HG02571 (cell line): ENCODE results near the gene BTBD2.

ENCODE experiments used
- ATAC-seq: cut with Tn5 transposase; IDR thresholded peaks from one replicate; pipeline ENCODE4 v1.9.1; 2021; ENCODE audit warnings: mild to moderate bottlenecking, moderate library complexity; ENCODE audit not compliant: unreplicated experiment

Gene BTBD2

GRCh38 chr19:2015608-2015950 is at the start of gene BTBD2:
Gene BTBD2, minus strand, starts transcription at chr19:2015714. Its CDS starts 11 bp downstream, at chr19:2015703.
- ATAC-seq = no peak

DNA sequence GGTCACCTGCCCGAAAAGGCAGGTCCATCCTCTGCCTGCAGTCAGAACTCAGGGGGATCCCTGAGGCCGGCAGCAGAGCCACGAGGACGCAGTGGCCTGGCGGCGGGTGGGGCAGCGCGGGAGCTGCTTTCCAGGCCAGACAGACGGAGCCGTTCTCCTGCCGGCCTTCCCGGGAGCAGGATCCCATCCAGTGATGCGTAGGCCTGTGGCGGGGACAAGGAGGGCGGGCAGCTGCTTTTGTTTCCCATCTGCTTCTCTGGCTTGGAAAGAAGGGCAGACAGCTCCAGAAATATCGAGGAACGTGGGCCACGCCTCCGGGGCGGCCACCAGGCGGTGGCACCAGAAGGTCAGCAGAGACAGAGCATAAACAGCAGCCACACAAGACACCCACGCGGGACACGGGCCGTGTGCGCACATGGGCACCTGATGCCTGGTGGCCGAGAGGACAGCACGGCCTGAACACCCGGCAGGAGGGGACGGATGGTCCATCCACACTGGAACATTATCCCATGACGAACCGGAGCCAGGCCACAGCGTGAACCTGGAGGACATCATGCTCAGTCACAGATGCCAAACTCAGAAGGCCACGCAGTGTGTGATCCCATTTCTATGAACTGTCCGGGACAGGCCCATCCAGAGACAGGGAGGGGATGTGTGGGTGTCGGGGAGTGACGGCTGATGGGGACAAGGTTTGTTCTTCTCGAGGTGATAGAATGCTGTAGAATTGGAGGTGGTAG is 49.4 kb upstream of the BTBD2 start:
- ATAC-seq = no peak

- no peak for ATAC-seq
Observed at GRCh38 chr19:2064395-2064787, 48.9 kb upstream of the BTBD2 start.

DNA sequence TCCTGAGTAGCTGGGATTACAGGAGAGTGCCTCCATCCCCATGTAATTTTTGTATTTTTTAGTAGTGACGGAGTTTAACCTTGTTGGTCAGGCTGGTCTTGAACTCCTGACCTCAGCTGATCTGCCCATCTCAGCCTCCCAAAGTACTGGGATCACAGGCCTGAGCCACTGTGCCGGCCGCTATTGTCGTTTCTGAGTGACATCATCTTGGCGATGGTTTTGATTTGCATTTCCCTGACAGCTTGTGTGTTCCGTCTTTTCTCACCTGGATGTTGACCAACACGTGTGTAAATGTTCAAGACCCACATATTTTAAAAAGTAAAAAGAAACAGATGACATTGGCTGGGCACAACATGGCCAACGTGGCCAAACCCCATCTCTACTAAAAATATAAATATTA is 48.3 kb upstream of the BTBD2 start:
- no peak for ATAC-seq

GRCh38 chr19:2062770-2063169 is 47.3 kb upstream of the BTBD2 start:
- no peak for ATAC-seq

DNA sequence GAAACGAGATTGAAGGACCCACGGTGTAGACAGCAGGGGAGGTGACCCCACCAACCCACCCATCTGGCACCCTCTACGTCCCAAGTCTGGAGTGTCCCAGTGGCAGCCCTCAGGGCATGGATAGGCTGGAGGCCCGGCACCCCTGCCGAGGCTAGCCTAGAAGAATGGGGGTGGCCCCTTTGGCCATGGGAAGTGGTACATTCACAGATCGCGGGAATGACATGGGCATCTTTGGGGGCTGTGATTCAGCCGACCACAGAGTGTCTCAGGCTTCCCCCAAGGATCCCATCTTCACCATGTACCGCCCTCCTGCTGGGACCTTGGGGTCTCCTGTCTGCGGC is 46.8 kb upstream of the BTBD2 start:
- no peak for ATAC-seq

DNA sequence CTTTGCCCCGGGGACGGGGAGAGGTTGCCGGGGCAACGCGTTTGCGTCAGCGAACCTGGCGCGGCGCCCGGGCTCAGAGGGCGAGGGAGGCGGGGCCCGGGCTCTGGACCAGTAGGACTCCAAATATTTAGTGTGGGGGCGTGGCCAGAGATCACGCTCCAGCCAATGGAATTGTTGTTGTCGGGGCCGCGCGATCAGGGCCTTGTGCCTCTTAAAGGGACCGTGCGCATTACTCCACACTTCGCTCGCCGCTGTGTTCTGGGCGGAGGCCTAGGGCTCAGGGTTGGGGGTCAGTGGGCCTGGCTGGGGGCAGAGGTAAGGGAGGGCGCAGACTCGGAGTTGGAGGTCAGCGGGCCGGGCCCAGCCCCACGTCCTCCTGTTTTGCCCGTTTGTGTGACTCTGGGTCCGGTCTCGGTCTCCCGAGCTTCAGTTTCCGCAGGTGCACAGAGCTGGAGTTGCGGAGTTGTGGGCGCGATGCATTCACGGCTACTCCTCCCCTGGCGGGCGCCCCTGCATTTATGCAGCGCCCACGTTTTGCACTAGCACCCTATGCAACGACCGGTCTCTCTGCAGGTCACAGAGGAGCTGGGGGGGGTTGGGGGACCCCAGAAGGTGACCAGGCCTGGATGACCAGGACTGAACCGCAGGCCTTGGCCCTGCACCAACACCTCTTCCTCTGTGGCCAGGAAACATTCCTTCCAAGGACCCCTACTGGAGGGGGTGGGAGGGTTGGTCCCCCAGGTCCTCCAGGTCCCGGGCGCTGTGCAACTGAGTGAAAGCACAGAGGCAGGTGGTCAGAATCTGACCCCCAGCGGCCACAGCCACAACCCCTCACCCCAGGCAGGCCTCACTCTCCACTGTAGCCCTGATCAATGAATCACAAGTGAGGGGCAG is 46.2 kb upstream of the BTBD2 start:
- ATAC-seq = peak; percentile 73

GRCh38 chr19:2060884-2061494 is 45.5 kb upstream of the BTBD2 start:
- ATAC-seq = peak; percentile 19

- ATAC-seq = no peak
Observed at GRCh38 chr19:2059422-2060201, 44.1 kb upstream of the BTBD2 start.

- ATAC-seq = no peak
Observed at GRCh38 chr19:2058570-2059421, 43.3 kb upstream of the BTBD2 start.

- ATAC-seq = no peak
Observed at GRCh38 chr19:2057484-2058469, 42.3 kb upstream of the BTBD2 start.

GRCh38 chr19:2056837-2057192 is 41.3 kb upstream of the BTBD2 start:
- no peak for ATAC-seq

DNA sequence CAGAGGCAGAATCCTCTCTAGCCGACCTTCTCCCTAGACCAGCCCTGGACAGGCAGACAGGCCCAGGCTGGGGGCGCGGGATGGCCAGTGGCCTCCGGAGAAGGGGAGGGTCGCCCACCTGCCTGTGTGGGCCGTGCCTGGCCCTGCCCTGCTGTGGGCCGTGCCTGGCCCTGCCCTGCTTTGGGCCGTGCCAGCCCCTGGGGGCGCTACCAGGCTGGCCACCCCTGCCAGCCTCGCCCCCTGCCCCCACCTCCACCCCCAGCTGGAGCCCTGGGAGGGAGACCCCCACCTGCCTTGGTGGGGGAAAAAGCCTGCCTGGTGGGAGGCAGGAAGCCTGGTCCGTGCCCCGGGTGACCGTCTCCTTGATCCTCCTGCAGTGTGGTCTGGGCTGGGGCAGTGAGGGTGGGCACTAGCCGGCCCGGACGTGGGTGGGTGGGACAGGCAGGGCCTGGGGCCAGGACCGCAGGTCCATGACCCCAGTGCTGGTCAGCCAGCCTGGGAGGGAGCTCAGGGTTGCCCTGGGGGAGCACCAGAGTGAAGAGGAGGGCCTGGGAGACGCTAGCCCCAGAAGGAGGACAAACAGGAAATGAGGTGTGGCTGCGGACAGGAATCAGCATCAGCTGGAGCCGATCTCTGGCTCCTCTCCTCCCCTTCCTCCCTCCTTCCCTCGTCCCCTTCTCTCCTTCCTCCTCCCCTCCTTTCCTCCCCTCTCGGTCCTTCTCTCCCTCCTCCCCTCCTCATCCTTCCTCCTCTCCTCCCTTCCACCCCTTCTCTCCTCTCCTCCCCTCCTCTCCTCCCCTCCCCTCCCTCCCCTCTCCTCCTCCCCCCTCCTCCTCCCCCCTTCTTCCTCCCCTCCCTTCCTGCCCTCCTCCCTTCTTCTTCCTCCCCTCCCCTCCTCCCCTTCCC is 40.7 kb upstream of the BTBD2 start:
- ATAC-seq = no peak

- no peak for ATAC-seq
Observed at GRCh38 chr19:2054763-2055162, 39.2 kb upstream of the BTBD2 start.

DNA sequence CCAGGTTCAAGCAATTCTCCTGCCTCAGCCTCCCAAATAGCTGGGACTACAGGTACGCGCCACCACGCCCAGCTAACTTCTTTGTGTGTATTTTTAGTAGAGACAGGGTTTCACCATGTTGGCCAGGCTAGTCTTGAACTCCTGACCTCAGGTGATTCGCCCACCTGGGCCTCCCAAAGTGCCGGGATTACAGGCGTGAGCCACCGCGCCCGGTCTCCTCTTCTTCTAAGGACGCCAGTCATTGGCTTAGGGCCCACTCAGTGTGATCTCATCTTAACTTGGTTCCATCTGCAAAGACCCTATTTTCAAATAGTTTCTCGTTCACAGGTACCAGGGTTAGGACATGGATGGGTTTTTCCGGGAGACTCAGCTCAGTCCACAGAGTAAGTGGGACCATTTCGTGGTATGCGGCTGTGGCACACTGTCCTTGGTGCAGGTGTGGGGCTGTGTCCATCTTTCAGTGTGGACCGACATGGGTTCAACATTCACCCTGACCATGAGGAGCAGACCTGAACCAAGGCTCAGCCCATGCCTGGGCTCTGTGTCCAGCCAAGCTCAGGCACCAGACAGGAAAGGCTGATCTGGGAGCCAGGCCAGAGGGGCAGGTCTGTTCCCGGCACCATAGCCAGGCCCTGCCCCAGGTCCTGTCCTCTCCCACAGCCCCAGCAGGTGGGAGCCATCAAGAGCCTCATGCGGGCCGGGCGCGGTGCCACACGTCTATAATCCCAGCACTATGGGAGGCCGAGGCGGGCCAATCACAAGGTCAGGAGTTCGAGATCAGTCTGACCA is 38.3 kb upstream of the BTBD2 start:
- no peak for ATAC-seq

DNA sequence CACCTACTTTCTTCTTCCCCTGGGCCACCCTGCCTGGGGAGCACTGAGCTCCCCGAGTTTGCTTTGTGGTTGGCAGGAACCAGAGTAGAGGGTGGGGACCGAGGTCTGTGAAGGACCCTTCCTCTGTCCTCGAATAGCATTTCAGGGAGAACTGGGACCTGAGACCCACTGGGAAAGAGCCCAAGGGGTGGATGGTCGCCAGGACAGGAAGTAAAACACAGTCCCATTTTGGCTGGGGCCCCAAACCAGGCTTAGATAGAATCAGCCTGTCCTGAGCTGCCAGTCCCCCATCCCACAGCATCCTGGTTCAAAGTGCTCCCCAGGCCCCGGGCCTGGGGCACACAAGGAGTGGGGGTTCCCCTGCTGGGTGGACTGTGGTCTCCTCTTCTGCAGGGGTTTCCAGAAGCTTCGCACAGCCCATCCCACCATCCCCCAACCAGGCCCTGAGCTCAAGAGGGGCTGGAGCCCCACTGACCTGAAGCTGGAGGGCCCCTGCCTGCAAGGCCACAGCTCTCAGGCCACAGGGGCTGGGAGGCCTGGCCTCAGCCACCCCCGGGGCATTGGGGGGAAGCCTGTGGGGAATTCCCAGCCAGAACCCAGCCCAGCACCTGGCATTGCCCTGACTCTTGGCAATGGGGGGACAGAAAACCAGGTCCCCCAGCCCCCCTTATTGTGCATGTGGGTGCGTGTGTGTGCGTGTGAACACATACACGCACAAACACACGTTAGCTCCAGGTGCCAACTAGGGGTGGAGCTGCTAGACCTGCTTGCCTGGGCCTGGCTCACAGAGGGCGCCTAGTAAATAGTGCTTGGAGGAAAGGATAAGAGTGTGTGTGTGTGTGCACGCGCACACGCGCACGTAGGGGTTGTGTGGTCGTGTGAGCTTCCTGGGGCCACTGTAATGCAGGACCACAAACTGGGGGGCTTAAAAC is 36.5 kb upstream of the BTBD2 start:
- ATAC-seq = no peak
